HEK293 (cell line): ENCODE measurements around the gene MMP11.

Experiments
- CTCF ChIA-PET: fragments of 350-600 bp; formaldehyde crosslinking; extraction: SDS; loops from one replicate; lab custom pipeline; 2021; ENCODE audit warnings: antibody characterized with exemption; lab: Yijun Ruan, JAX
- POLR2A ChIA-PET: fragments of 300-600 bp; formaldehyde crosslinking; extraction: SDS; loops from one replicate; lab custom pipeline; 2020; ENCODE audit warnings: antibody characterized with exemption, inconsistent platforms; lab: Yijun Ruan, JAX
- H3K27ac ChIP-seq: fragments of 200-500 bp; sonication (Bioruptor generic); 2 replicates; pipeline ENCODE4 v1.5.1; 2014; ENCODE audit warnings: low read depth, low read length, control low read depth, inconsistent platforms; ENCODE audit errors: extremely low read depth
- H3K36me3 ChIP-seq, 2 experiments: fragments of 200-500 bp in 1 of 2; sonication (Bioruptor generic) in 1 of 2; 1 replicate in 1 of 2; 2 replicates in 1 of 2; pipeline ENCODE4 v1.5.1; 2014 to 2017; ENCODE audit warnings: inconsistent platforms in 2 of 2, low read length in 2 of 2; ENCODE audit not compliant: control insufficient read depth in 2 of 2, insufficient read depth in 1 of 2
- H3K4me1 ChIP-seq: fragments of 200-500 bp; sonication (Bioruptor generic); 2 replicates; pipeline ENCODE4 v1.5.1; 2014; ENCODE audit warnings: mild to moderate bottlenecking, low read length, inconsistent platforms; ENCODE audit not compliant: control insufficient read depth, insufficient read depth
- H3K4me3 ChIP-seq: 2 replicates; pipeline ENCODE4 v1.5.1; 2011; ENCODE audit warnings: low read depth, mild to moderate bottlenecking, control low read depth, low read length, moderate library complexity
- H3K9me3 ChIP-seq: fragments of 200-500 bp; sonication (Bioruptor generic); 2 replicates; pipeline ENCODE4 v1.5.1; 2014; ENCODE audit warnings: low read depth, low read length, inconsistent platforms; ENCODE audit not compliant: control insufficient read depth, insufficient read depth
- GLIS2 ChIP-seq: fragments of 450-650 bp; formaldehyde crosslinking; IDR thresholded peaks from 2 replicates; pipeline ENCODE4 v1.5.1; 2016; ENCODE audit warnings: missing biosample characterization, missing genetic modification characterization
- KLF17 ChIP-seq: fragments of 450-650 bp; formaldehyde crosslinking; IDR thresholded peaks from 2 replicates; pipeline ENCODE4 v1.5.1; 2016; ENCODE audit warnings: missing biosample characterization, missing genetic modification characterization
- KLF8 ChIP-seq: fragments of 450-650 bp; formaldehyde crosslinking; IDR thresholded peaks from 2 replicates; pipeline ENCODE4 v1.5.1; 2016; ENCODE audit warnings: missing biosample characterization, missing genetic modification characterization
- MZF1 ChIP-seq: fragments of 450-650 bp; formaldehyde crosslinking; IDR thresholded peaks from 2 replicates; pipeline ENCODE4 v1.5.1; 2017; ENCODE audit warnings: missing biosample characterization, missing genetic modification characterization, borderline replicate concordance
- RBAK ChIP-seq: fragments of 450-650 bp; formaldehyde crosslinking; IDR thresholded peaks from 2 replicates; pipeline ENCODE4 v1.5.1; 2016; ENCODE audit warnings: missing biosample characterization, missing genetic modification characterization
- REST ChIP-seq: fragments of 450-650 bp; formaldehyde crosslinking; IDR thresholded peaks from 2 replicates; pipeline ENCODE4 v1.5.1; 2016; ENCODE audit warnings: missing biosample characterization, missing genetic modification characterization
- SALL2 ChIP-seq: fragments of 450-650 bp; formaldehyde crosslinking; IDR thresholded peaks from 2 replicates; pipeline ENCODE4 v1.5.0; 2017; ENCODE audit warnings: missing biosample characterization, mild to moderate bottlenecking, missing genetic modification characterization, borderline replicate concordance
- TCF7L2 ChIP-seq: IDR thresholded peaks from 2 replicates; pipeline ENCODE4 v1.6.1; 2011; ENCODE audit warnings: low read depth, mild to moderate bottlenecking, inconsistent platforms, low read length, moderate library complexity, borderline replicate concordance
- TRIM28 ChIP-seq: IDR thresholded peaks from 2 replicates; pipeline ENCODE4 v1.6.1; 2011; ENCODE audit warnings: low read length, control low read depth, borderline replicate concordance
- ZBTB26 ChIP-seq: fragments of 450-650 bp; formaldehyde crosslinking; optimal IDR thresholded peaks from 2 replicates; pipeline ENCODE3; 2016; ENCODE audit warnings: missing biosample characterization, mild to moderate bottlenecking, missing genetic modification characterization
- ZBTB6 ChIP-seq: fragments of 450-650 bp; formaldehyde crosslinking; IDR thresholded peaks from 2 replicates; pipeline ENCODE4 v1.5.1; 2017; ENCODE audit warnings: missing biosample characterization, missing genetic modification characterization
- ZBTB7A ChIP-seq: fragments of 450-650 bp; formaldehyde crosslinking; IDR thresholded peaks from 2 replicates; pipeline ENCODE4 v1.5.1; 2016; ENCODE audit warnings: low read depth, missing biosample characterization, missing genetic modification characterization
- ZFHX2 ChIP-seq: fragments of 450-650 bp; formaldehyde crosslinking; conservative IDR thresholded peaks from 2 replicates; pipeline ENCODE4 v1.5.1; 2016; ENCODE audit warnings: missing biosample characterization, missing genetic modification characterization
- ZNF146 ChIP-seq: fragments of 450-650 bp; formaldehyde crosslinking; IDR thresholded peaks from 2 replicates; pipeline ENCODE4 v1.5.1; 2016; ENCODE audit warnings: missing biosample characterization, missing genetic modification characterization
- ZNF157 ChIP-seq: fragments of 450-650 bp; formaldehyde crosslinking; IDR thresholded peaks from 2 replicates; pipeline ENCODE4 v1.5.1; 2016; ENCODE audit warnings: missing biosample characterization, missing genetic modification characterization
- ZNF2 ChIP-seq: fragments of 450-650 bp; formaldehyde crosslinking; IDR thresholded peaks from 2 replicates; pipeline ENCODE4 v1.5.1; 2016; ENCODE audit warnings: missing biosample characterization, missing genetic modification characterization
- ZNF24 ChIP-seq: fragments of 450-650 bp; formaldehyde crosslinking; IDR thresholded peaks from 2 replicates; pipeline ENCODE4 v1.5.1; 2016; ENCODE audit warnings: missing biosample characterization, missing genetic modification characterization
- ZNF274 ChIP-seq, 2 experiments: fragments of 200-500 bp in 1 of 2; fragments of 450-650 bp in 1 of 2; sonication (Bioruptor generic) in 1 of 2; formaldehyde crosslinking in 1 of 2; IDR thresholded peaks; 2 replicates each; pipeline versions ENCODE4 v1.5.1 to v1.6.1; 2014 to 2016; ENCODE audit warnings: borderline replicate concordance in 1 of 2, inconsistent platforms in 1 of 2, low read length in 1 of 2, missing biosample characterization in 1 of 2, missing genetic modification characterization in 1 of 2
- ZNF292 ChIP-seq: fragments of 450-650 bp; formaldehyde crosslinking; IDR thresholded peaks from 2 replicates; pipeline ENCODE4 v1.5.1; 2016; ENCODE audit warnings: low read depth, missing biosample characterization, missing genetic modification characterization, borderline replicate concordance
- ZNF600 ChIP-seq: fragments of 450-650 bp; formaldehyde crosslinking; IDR thresholded peaks from 2 replicates; pipeline ENCODE4 v1.5.1; 2016; ENCODE audit warnings: missing biosample characterization, missing genetic modification characterization
- ZNF670 ChIP-seq: fragments of 450-650 bp; formaldehyde crosslinking; IDR thresholded peaks from 2 replicates; pipeline ENCODE4 v1.5.1; 2016; ENCODE audit warnings: missing biosample characterization, missing genetic modification characterization, low read depth
- ZSCAN18 ChIP-seq: fragments of 450-650 bp; formaldehyde crosslinking; IDR thresholded peaks from 2 replicates; pipeline ENCODE4 v1.5.1; 2016; ENCODE audit warnings: missing biosample characterization, missing genetic modification characterization

The MMP11 gene

GRCh38 chr22:23828800-23829680 lies 56.4 kb downstream of the MMP11 start:
- ChIA-PET POLR2A (interaction anchor here (1.4 kb wide), 1 partner anchor 28 kb away, joined by 5 read pairs; the partner anchor contains the start of gene SLC2A11), CTCF (no interaction called here)
- Histone ChIP-seq H3K4me1 (no peaks in the 10 kb centered on the region), H3K4me3 (no peak overlapping the region), H3K9me3 (no peaks in the 10 kb centered on the region), H3K27ac (no peak overlapping the region), H3K36me3 (peaks cover 12 to 89% of the 10 kb centered on the region in 2 experiments)
- TF ChIP-seq ZNF146 (tag by site-specific recombination) (no peak), ZNF24 (no peak), ZFHX2 (tag by site-specific recombination) (no peak), ZNF2 (tag by site-specific recombination) (no peak), ZBTB26 (tag by site-specific recombination) (no peak), ZNF600 (tag by site-specific recombination) (no peak), ZNF670 (no peak), TCF7L2 (no peak), RBAK (tag by site-specific recombination) (no peak), ZNF274 (IDR thresholded peaks at IDR 0.05; ENCODE audit: low read length) (no peak), ZNF274 (tag by site-specific recombination; IDR thresholded peaks at IDR 0.05; ENCODE audit: borderline replicate concordance) (no peak), ZBTB6 (tag by site-specific recombination) (no peak), ZNF157 (no peak), ZNF292 (tag by site-specific recombination) (no peak), TRIM28 (no peak)
- TF ChIP-seq, all 188 proteins: peak for 0

DNA sequence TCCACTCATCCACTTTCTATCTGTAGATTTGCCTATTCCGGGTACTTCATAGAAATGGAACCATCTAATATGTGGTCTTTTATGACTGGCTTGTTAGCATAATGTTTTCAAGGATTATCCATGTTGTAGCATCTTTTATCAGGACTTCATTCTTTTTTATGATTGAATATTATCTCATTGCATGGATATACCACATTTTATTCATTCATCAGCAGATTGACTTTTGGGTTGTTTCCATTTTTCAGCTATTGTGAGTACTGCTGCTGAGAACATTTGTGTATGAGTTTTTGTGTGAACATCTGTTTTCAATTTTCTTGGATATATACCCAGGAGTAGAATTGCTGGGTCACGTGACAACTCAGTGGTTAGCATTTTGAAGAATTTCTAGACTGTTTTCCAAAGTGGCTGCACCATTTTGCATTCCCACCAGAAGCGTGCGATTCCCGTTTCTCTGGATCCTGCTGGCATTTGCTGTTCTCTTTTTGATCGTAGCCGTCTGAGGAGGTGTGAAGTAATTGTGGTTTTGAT lies 57.3 kb downstream of the MMP11 start:
- ChIA-PET CTCF (interaction anchor here (0.6 kb wide), 1 partner anchor 402 kb away, joined by 4 read pairs; no protein-coding TSS in a partner anchor), POLR2A (no interaction called here)
- Histone ChIP-seq H3K4me3 (no peak overlapping the region), H3K4me1 (no peaks in the 10 kb centered on the region), H3K27ac (no peak overlapping the region), H3K36me3 (peaks cover 9 to 86% of the 10 kb centered on the region in 2 experiments), H3K9me3 (no peaks in the 10 kb centered on the region)
- TF ChIP-seq MZF1 (tag by site-specific recombination) (no peak), ZSCAN18 (tag by site-specific recombination) (no peak), SALL2 (tag by site-specific recombination) (no peak), GLIS2 (no peak), KLF8 (no peak), ZBTB7A (tag by site-specific recombination) (no peak), KLF17 (tag by site-specific recombination) (no peak), REST (tag by site-specific recombination) (no peak), ZBTB6 (tag by site-specific recombination) (no peak)
